HG03097 (cell line): Measurements from ENCODE around the gene SULT2B1.

Source experiments
- ATAC-seq: cut with Tn5 transposase; IDR thresholded peaks from one replicate; pipeline ENCODE4 v1.9.1; 2021; ENCODE audit not compliant: unreplicated experiment, low FRiP score

Gene SULT2B1

DNA sequence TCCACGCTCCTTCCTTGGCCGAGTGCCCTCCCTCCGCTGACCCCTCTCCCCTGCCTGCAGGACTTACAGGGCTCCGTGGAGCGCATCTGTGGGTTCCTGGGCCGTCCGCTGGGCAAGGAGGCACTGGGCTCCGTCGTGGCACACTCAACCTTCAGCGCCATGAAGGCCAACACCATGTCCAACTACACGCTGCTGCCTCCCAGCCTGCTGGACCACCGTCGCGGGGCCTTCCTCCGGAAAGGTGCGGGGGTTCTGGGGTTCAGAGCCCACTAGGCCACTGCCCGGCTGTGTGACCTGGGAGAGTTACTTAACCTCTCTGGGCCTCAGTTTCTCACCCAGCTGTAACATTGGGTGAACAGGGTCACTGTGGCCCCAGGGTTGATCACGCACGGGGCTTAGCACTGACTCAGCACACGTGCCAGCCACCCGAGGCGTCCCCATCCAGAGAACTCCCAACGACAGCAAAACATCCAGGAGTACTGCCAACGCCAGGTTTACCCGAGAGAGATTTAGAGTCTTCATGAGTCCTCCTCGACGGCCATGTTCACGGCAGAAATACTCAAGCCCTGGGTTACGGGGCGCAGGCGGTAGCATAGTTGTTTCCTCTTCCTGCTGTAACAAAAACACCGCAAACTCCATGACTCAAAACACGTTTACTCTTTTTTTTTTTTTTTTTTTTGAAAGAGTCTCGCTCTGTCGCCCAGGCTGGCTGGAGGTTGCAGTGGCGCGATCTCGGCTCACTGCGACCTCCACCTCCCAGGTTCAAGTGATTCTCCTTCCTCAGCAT, 44.9 kb downstream of the SULT2B1 start:
- no peak for ATAC-seq

GRCh38 chr19:48598996-48599700, 47.2 kb downstream of the SULT2B1 start:
- no peak for ATAC-seq

GRCh38 chr19:48600679-48601417, 48.9 kb downstream of the SULT2B1 start:
- no peak for ATAC-seq

DNA sequence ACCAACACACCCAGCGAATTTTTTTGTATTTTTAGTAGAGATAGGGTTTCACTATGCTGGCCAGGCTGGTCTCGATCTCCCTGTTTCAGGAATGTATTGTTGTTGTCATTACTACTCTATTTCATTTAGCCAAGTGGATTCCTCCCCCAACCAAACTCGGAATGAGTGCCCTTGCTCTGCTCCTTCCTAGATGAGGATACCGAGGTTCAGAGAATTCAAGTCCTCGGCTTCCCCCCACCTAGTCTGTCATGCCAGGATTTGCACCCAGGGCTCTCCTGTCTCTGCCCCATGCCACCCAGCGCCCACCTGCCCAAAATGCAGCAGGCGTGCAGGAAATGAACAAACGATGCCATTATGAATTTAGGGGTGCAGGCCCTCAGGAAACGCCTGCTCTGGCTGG, 51.0 kb downstream of the SULT2B1 start:
- ATAC-seq = no peak

DNA sequence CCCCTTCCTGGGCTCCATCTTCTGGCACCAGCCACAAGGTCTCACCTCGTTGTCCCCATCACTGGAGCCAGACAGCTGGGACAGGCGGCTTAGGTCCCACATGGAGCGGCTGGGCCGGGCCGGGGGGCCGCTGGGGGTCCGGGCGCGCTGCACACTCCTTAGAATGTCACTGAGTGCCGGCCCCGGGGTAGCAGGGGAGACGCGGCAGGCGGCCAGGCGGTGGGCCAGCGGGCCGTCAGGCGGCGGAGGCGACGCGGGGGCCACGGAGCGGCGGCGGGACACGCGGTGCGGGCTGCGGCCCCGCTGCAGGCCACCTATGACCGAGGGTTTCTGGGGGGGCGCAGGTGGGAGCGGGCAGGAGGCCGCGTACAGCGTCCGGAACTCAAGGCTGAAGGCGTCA, 51.5 kb downstream of the SULT2B1 start:
- ATAC-seq = no peak

GRCh38 chr19:48603850-48604249, 51.9 kb downstream of the SULT2B1 start:
- no peak for ATAC-seq

DNA sequence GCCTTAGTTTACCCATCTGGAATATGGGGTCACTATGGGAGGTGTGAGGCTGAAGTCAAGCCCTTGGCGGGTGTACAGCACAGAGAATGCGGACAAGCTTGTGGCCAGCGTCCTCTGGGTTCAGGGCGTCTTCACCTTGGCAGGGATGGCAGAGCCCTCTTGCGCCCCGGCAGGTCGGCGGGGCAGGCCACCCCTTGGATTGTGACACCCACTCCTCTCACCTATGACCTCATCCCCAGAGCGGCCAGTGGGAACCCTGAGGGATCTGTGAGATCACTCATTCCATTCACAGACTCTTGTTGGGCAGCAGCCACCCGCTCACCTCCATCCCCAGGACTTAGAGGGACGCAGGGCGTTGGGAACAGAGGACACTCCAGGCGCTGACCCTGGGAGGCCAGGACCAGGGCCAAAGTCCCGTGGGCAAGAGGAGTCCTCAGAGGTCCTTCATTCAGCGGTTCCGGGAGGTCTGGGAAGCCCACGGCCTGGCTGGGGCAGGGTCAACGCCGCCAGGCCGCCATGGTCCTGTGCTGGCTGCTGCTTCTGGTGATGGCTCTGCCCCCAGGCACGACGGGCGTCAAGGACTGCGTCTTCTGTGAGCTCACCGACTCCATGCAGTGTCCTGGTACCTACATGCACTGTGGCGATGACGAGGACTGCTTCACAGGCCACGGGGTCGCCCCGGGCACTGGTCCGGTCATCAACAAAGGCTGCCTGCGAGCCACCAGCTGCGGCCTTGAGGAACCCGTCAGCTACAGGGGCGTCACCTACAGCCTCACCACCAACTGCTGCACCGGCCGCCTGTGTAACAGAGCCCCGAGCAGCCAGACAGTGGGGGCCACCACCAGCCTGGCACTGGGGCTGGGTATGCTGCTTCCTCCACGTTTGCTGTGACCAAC, 54.7 kb downstream of the SULT2B1 start, which contains the start of gene SPACA4:
Gene SPACA4 (plus strand): TSS at position 280 of the 896 bp plus-strand sequence. CDS start 237 bp downstream, at position 517.
- no peak for ATAC-seq

GRCh38 chr19:48607359-48607755, 55.4 kb downstream of the SULT2B1 start:
- ATAC-seq = no peak

- ATAC-seq = no peak
Observed at GRCh38 chr19:48608798-48609263, 56.9 kb downstream of the SULT2B1 start.

DNA sequence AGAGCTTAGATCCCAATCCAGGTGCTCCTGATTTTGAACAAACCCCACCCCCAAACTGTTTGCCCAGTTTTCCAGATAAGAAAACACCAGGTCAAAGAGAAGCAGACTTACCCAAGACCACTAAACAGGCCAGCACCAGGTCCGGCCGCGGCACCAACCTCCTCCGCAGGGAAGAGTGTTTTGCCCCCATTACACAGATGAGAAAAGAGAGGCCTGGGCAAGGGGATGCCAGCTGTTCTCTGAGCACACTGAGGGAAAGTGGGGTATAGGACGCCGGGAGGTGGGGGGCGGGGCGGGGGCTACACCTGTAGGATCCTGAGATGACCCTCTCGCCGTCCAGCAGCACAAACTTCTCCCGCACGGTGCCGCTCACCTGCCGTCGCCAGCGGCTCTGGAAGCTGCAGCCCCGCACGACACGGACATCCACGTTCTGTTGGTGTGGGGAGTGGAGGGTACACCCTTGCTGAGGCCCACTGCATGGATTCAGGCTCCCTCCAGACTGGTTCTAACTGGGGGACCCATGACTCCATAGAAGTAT, 57.7 kb downstream of the SULT2B1 start:
- no peak for ATAC-seq

DNA sequence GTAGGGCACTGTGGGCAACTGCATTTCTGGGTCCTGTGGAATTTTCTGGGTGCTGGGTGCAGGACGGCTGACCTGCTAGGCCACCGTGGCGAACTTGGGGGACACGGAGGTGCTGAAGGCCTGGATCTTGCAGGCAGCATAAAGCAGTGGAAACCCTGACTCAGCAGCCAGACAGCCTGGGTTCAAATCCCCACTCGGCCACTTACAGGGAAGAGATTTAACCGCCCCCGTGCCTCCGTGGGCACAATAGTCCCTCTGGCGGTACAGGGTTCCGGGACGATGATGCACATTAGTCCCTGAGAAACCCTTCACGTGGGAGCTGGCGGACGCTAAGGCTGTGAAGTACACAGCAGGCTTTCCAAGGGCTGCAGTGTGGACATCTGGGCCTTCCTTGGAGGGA, 59.9 kb downstream of the SULT2B1 start:
- no peak for ATAC-seq

- ATAC-seq = no peak
Observed at GRCh38 chr19:48613024-48613851, 61.3 kb downstream of the SULT2B1 start.

DNA sequence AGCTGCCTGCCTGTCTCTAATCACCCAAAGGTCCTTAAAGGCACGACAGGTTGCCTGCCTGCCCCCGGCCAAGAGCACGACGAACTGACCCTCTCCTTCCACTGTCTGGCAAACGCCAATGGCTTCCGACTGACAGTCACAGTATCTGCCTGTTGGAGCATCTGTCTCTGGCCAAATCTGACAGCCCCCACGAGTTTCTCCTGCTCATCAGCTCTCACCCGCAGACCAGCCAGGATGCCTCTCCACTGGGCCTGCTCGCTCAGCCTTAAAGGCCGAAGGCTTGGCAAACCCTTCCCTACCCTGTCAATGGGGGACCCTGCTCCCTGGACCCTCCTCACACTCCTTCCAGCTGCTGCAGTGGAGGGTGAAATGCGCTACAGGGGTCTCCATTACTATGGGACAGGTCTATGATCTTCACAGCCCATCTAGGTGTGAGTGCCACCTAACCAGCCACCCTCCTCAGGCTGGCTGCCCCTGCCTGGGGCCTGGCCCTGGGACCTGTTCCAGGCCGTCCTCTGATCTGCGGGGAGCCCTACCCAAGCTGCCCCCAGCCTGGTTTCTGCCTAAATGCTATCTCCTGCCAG, 62.0 kb downstream of the SULT2B1 start:
- ATAC-seq = no peak

DNA sequence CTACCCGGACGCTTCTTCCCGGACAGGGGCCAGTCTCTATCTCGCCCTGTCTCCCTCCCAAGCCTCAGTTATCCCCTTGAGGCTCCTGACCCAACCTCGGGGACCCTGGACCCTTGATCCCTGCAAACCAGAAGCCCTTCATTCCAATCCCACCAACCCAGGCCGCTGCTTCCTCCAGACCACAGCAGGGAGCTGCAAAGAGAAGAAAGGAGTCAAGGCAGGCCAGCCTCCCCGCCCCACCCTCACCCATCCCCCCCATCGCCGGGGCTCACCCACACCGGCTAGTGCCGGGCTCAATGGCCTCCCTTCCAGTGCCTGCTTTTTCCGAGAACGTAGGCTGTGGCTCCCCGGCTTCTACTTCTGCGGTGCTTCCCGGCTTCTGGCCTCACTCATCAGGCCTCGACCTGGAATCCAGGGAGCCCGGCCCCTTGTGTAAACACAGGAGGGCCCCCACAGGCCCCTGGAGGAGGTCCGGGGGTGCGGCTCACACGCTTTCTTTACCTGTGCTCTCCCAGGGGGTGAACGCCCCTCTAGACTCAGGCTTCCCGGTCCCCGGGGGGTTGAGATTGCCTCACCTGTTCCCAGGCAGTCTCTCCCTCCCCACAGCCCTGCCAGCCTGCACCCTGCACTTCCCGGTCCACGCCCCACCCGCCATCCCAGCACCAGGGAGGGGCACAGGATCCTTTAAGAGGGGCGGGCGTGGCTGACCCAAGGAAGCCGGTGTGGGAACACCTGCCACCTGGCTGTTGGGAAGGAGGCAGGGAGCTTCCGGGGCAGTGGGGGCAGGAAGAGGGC, 62.7 kb downstream of the SULT2B1 start, which contains the start of gene FAM83E:
Gene FAM83E (minus strand): TSS at position 641 of the 795 bp plus-strand sequence. CDS start 1,704 bp downstream, outside the sequence.
- no peak for ATAC-seq

GRCh38 chr19:48615231-48616040, 63.5 kb downstream of the SULT2B1 start:
- no peak for ATAC-seq

GRCh38 chr19:48616041-48616436, 64.1 kb downstream of the SULT2B1 start:
- no peak for ATAC-seq

DNA sequence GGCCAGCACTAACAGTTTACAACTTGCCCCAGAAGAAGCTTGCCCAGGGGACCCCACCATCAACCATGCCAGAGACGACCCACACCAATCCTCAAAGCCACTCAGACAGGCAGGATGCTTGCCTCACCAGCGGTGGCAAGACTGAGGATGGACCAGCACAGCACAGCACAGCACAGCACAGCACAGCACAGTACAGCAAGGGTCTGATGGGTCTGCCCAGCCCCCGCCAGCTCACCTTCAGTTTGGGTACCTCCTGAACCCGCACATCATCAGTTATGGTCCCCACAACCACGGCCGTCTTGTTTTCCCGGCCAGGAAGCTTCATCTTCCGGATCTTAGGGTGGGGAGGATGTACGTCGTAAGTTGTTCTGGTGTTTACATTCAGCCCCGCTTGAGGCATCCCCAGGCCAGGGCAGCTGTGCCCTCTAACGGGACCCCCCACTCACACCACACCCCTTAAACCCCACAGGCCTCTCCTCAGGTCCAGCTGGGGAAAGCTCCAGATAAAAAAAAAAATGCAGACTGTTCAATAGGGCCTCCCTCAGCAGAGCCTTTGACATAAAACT, 64.6 kb downstream of the SULT2B1 start:
- ATAC-seq = no peak
